H9 (cell line): Measurements from ENCODE around the gene CADPS2. TPM values are rescaled to one million over a fixed set of nuclear protein-coding genes. Genes with fewer than 3 reads are reported as not detected.

Experiments
- DNase-seq: peaks from one replicate; pipeline ENCODE4 v3.0.0-alpha.2; 2017
- H2AFZ ChIP-seq: one replicate; pipeline ENCODE4 v1.6.1; 2013; ENCODE audit warnings: mild to moderate bottlenecking, low read length, control low read depth, moderate library complexity
- H2AK5ac ChIP-seq: 2 replicates; pipeline ENCODE4 v1.6.1; 2013; ENCODE audit warnings: low read length, control low read depth, mixed read lengths; ENCODE audit not compliant: insufficient read length
- H2BK120ac ChIP-seq: one replicate; pipeline ENCODE4 v1.6.1; 2013; ENCODE audit warnings: low read depth, mild to moderate bottlenecking, low read length, control low read depth, inconsistent platforms; ENCODE audit not compliant: poor library complexity, severe bottlenecking
- H2BK12ac ChIP-seq: 2 replicates; pipeline ENCODE4 v1.6.1; 2013; ENCODE audit warnings: low read length, control low read depth, mixed read lengths, low read depth; ENCODE audit not compliant: insufficient read length
- H2BK15ac ChIP-seq: 2 replicates; pipeline ENCODE4 v1.6.1; 2013; ENCODE audit warnings: low read depth, low read length, control low read depth
- H2BK20ac ChIP-seq: one replicate; pipeline ENCODE4 v1.6.1; 2013; ENCODE audit warnings: low read depth, mild to moderate bottlenecking, low read length, control low read depth, inconsistent platforms; ENCODE audit not compliant: poor library complexity, severe bottlenecking
- H2BK5ac ChIP-seq: 2 replicates; pipeline ENCODE4 v1.6.1; 2013; ENCODE audit warnings: low read length, control low read depth, mixed read lengths; ENCODE audit not compliant: insufficient read length
- H3K14ac ChIP-seq: 2 replicates; pipeline ENCODE4 v1.6.1; 2013; ENCODE audit warnings: low read length, control low read depth; ENCODE audit not compliant: insufficient read depth
- H3K18ac ChIP-seq: 2 replicates; pipeline ENCODE4 v1.6.1; 2013; ENCODE audit warnings: low read depth, mild to moderate bottlenecking, mixed read lengths, low read length, control low read depth; ENCODE audit not compliant: insufficient read length
- H3K23ac ChIP-seq: 2 replicates; pipeline ENCODE4 v1.6.1; 2013; ENCODE audit warnings: low read length, control low read depth, mixed read lengths, low read depth; ENCODE audit not compliant: insufficient read length
- H3K23me2 ChIP-seq: 2 replicates; pipeline ENCODE4 v1.6.1; 2013; ENCODE audit warnings: low read depth, mild to moderate bottlenecking, mixed read lengths, low read length, control low read depth; ENCODE audit not compliant: insufficient read length, poor library complexity, severe bottlenecking
- H3K27ac ChIP-seq: 2 replicates; pipeline ENCODE4 v1.5.1; 2013; ENCODE audit warnings: low read length, control low read depth, mixed read lengths, low read depth; ENCODE audit not compliant: insufficient read length
- H3K27me3 ChIP-seq: 2 replicates; pipeline ENCODE4 v1.6.1; 2013; ENCODE audit warnings: low read length, control low read depth, inconsistent platforms; ENCODE audit not compliant: insufficient read depth
- H3K4ac ChIP-seq: 2 replicates; pipeline ENCODE4 v1.6.1; 2013; ENCODE audit warnings: low read depth, mild to moderate bottlenecking, control low read depth, inconsistent platforms, low read length, moderate library complexity
- H3K4me1 ChIP-seq: 2 replicates; pipeline ENCODE4 v1.6.1; 2013; ENCODE audit warnings: low read length, control low read depth, inconsistent platforms; ENCODE audit not compliant: insufficient read depth
- H3K4me2 ChIP-seq: 2 replicates; pipeline ENCODE4 v1.6.1; 2013; ENCODE audit warnings: low read length, control low read depth, mixed read lengths; ENCODE audit not compliant: insufficient read length, insufficient read depth
- H3K56ac ChIP-seq: 2 replicates; pipeline ENCODE4 v1.6.1; 2013; ENCODE audit warnings: low read depth, mild to moderate bottlenecking, mixed read lengths, low read length, control low read depth; ENCODE audit not compliant: insufficient read length
- H3K79me1 ChIP-seq: 2 replicates; pipeline ENCODE4 v1.6.1; 2013; ENCODE audit warnings: low read depth, mild to moderate bottlenecking, moderate library complexity, low read length, control low read depth, inconsistent platforms; ENCODE audit not compliant: insufficient read depth, poor library complexity, severe bottlenecking
- H3K79me2 ChIP-seq: 2 replicates; pipeline ENCODE4 v1.6.1; 2013; ENCODE audit warnings: low read length, control low read depth, inconsistent platforms; ENCODE audit not compliant: insufficient read depth
- H3K9ac ChIP-seq: 2 replicates; pipeline ENCODE4 v1.6.1; 2013; ENCODE audit warnings: low read length, control low read depth, mixed read lengths; ENCODE audit not compliant: insufficient read length; ENCODE audit errors: extremely low read depth
- H3K9me3 ChIP-seq: one replicate; pipeline ENCODE4 v1.6.1; 2013; ENCODE audit warnings: low read depth, low read length, inconsistent platforms; ENCODE audit not compliant: control insufficient read depth
- H3T11ph ChIP-seq: one replicate; pipeline ENCODE4 v1.6.1; 2013; ENCODE audit warnings: mild to moderate bottlenecking, low read length, control low read depth, inconsistent platforms
- H4K20me1 ChIP-seq: one replicate; pipeline ENCODE4 v1.6.1; 2013; ENCODE audit not compliant: control insufficient read depth, insufficient read length, insufficient read depth
- H4K5ac ChIP-seq: 2 replicates; pipeline ENCODE4 v1.6.1; 2013; ENCODE audit warnings: low read depth, mild to moderate bottlenecking, mixed read lengths, low read length, control low read depth; ENCODE audit not compliant: insufficient read length
- H4K8ac ChIP-seq: replicated peaks from 2 replicates; pipeline ENCODE4 v1.6.1; 2013; ENCODE audit warnings: low read length, control low read depth, mixed read lengths, low read depth; ENCODE audit not compliant: insufficient read length
- H4K91ac ChIP-seq: 2 replicates; pipeline ENCODE4 v1.6.1; 2013; ENCODE audit warnings: low read depth, mild to moderate bottlenecking, moderate library complexity, mixed read lengths, low read length, control low read depth; ENCODE audit not compliant: insufficient read length
- H3K27ac Mint-ChIP-seq, 3 experiments: 2 replicates in 2 of 3; 3 replicates in 1 of 3; pipeline ENCODE4 v1.8.0; 2020 to 2021; ENCODE audit warnings: mixed read lengths in 3 of 3, mild to moderate bottlenecking in 1 of 3, moderate library complexity in 1 of 3
- H3K27me3 Mint-ChIP-seq: 2 replicates; pipeline ENCODE4 v1.8.0; 2021; ENCODE audit warnings: low read depth, mild to moderate bottlenecking, moderate library complexity, mixed read lengths
- H3K36me3 Mint-ChIP-seq, 3 experiments: 2 replicates in 2 of 3; 3 replicates in 1 of 3; pipeline ENCODE4 v1.8.0; 2020 to 2021; ENCODE audit warnings: low read depth in 3 of 3, mixed read lengths in 3 of 3; ENCODE audit not compliant: insufficient read depth in 1 of 3
- H3K4me1 Mint-ChIP-seq, 2 experiments: 2 replicates each; pipeline ENCODE4 v1.8.0; 2020; ENCODE audit warnings: mixed read lengths in 2 of 2
- H3K4me3 Mint-ChIP-seq, 2 experiments: 2 replicates in 1 of 2; 3 replicates in 1 of 2; pipeline ENCODE4 v1.8.0; 2020 to 2021; ENCODE audit warnings: mild to moderate bottlenecking in 2 of 2, mixed read lengths in 2 of 2, moderate library complexity in 1 of 2
- H3K9me3 Mint-ChIP-seq, 2 experiments: 2 replicates in 1 of 2; 3 replicates in 1 of 2; pipeline ENCODE4 v1.8.0; 2020; ENCODE audit warnings: mild to moderate bottlenecking in 2 of 2, mixed read lengths in 2 of 2, moderate library complexity in 1 of 2
- CTCF ChIP-seq: fragments of 200-600 bp; sonication (generic); conservative IDR thresholded peaks from 3 replicates; pipeline ENCODE4 v1.8.0; 2021; ENCODE audit warnings: antibody characterized with exemption, mild to moderate bottlenecking
- WGBS: extraction: QIAGEN DNeasy Blood & Tissue Kit; methylation state at CpG from one replicate; pipeline ENCODE4 v1.1.7; 2013; ENCODE audit warnings: missing lambda C conversion rate, low lambda C conversion rate, mixed read lengths; ENCODE audit not compliant: insufficient read length; ENCODE audit errors: extremely low coverage; 5-methylcytosine and 5-hydroxymethylcytosine counted together
- total RNA-seq: library from RNA; stranded (reverse); gene quantifications from 2 replicates; pipeline ENCODE4 v1.2.1, GENCODE V29; 2021

The CADPS2 gene
- total RNA-seq, 1 experiment from 2014 or later: 7.1 TPM

DNA sequence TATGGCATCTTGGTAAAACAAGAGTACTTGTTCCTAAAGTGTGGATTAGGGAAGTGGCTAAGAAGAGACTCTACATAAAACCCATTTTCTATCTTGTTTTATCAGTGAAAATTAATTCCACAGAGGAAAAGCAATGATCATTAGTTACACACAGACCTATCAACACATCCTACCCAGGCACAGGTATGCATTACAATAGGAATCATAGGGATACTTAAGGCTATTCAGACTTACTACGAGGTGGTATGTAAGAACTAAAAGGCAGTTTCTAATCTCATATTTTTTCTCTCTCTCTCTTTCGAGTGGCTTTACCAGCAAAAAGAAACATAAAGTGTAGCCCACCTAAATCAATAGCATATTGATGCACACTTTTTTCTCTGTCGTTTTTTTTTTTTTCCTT, 415.4 kb downstream of the CADPS2 start:
- DNase-seq: no peak
- no peak overlapping the region for H2BK5ac ChIP-seq
- no peaks in the 10 kb centered on the region for H3K79me2 ChIP-seq
- no peak overlapping the region for H4K5ac ChIP-seq
- H3K18ac ChIP-seq: no peak overlapping the region
- no peak overlapping the region for H2BK20ac ChIP-seq
- H3K23me2 ChIP-seq: no peaks in the 10 kb centered on the region
- no peak overlapping the region for H3K23ac ChIP-seq
- H3K9me3 ChIP-seq: no peaks in the 10 kb centered on the region
- no peaks in the 10 kb centered on the region for H4K20me1 ChIP-seq
- no peak overlapping the region for H3K14ac ChIP-seq
- no peaks in the 10 kb centered on the region for H3K36me3 Mint-ChIP-seq
- no peaks in the 10 kb centered on the region for H3K79me1 ChIP-seq
- H4K8ac ChIP-seq: no peak overlapping the region
- no peak overlapping the region for H2BK120ac ChIP-seq
- H2AFZ ChIP-seq: no peak overlapping the region
- H3K4me1 Mint-ChIP-seq: peaks cover 66% of the 10 kb centered on the region in 2 experiments
- H3K9me3 Mint-ChIP-seq: no peaks in the 10 kb centered on the region; a peak in 1 of 5 replicates
- no peak overlapping the region for H3K27ac ChIP-seq
- H3K4ac ChIP-seq: no peak overlapping the region
- no peak overlapping the region for H3K9ac ChIP-seq
- TF ChIP-seq CTCF: no peak
- WGBS: no CpG with 5 or more reads among the region's 3 CpGs
- H4K91ac ChIP-seq: no peak overlapping the region
- no peak overlapping the region for H2BK15ac ChIP-seq
- no peak overlapping the region for H3K4me2 ChIP-seq
- H2AK5ac ChIP-seq: no peak overlapping the region
- H3K4me1 ChIP-seq: peaks cover 12% of the 10 kb centered on the region
- peak overlapping the region; percentile 53 to 92 (median 89); a peak in 6 of 7 replicates for H3K27ac Mint-ChIP-seq
- no peak overlapping the region for H3K56ac ChIP-seq
- H2BK12ac ChIP-seq: no peak overlapping the region
- H3K27me3 Mint-ChIP-seq: no peaks in the 10 kb centered on the region
- no peak overlapping the region for H3K4me3 Mint-ChIP-seq
- H3K27me3 ChIP-seq: no peaks in the 10 kb centered on the region
- no peak overlapping the region for H3T11ph ChIP-seq
